ENCODE data around the gene EBLN2.

Gene EBLN2

GRCh38 chr3:73100741-73101559, 39.5 kb downstream of the EBLN2 start:
- in situ Hi-C loops (cut with HindIII; ENCODE audit: low sequenced_read_pairs), result no loop called here

GRCh38 chr3:73101881-73102280, 40.4 kb downstream of the EBLN2 start:
- in situ Hi-C loops (cut with HindIII; ENCODE audit: low sequenced_read_pairs), result no loop called here

- in situ Hi-C loops (cut with HindIII; ENCODE audit: low sequenced_read_pairs), result no loop called here
These were observed 45.8 kb downstream of the EBLN2 start for GRCh38 chr3:73107215-73107614.

- in situ Hi-C loops (cut with HindIII; ENCODE audit: low sequenced_read_pairs), result no loop called here
These were observed 46.3 kb downstream of the EBLN2 start for GRCh38 chr3:73107676-73108187.

GRCh38 chr3:73108750-73109149, 47.3 kb downstream of the EBLN2 start:
- in situ Hi-C loops (cut with HindIII; ENCODE audit: low sequenced_read_pairs), result no loop called here

- in situ Hi-C loops (cut with HindIII; ENCODE audit: low sequenced_read_pairs), result no loop called here
These were observed 49.1 kb downstream of the EBLN2 start for GRCh38 chr3:73110530-73110929.
